HG03103 (cell line): ENCODE measurements around the gene SELENOP.
"Not testable (repeated sequence)": the region's sequence is repeated elsewhere in the genome, so short reads cannot be mapped to it uniquely, and the experiment has no call there.

Experiments
- ATAC-seq: cut with Tn5 transposase; IDR thresholded peaks from one replicate; pipeline ENCODE4 v1.9.1; 2021; ENCODE audit warnings: low read depth; ENCODE audit not compliant: unreplicated experiment

The SELENOP gene

GRCh38 chr5:42828671-42829070, 17.0 kb upstream of the SELENOP start:
- no peak for ATAC-seq

DNA sequence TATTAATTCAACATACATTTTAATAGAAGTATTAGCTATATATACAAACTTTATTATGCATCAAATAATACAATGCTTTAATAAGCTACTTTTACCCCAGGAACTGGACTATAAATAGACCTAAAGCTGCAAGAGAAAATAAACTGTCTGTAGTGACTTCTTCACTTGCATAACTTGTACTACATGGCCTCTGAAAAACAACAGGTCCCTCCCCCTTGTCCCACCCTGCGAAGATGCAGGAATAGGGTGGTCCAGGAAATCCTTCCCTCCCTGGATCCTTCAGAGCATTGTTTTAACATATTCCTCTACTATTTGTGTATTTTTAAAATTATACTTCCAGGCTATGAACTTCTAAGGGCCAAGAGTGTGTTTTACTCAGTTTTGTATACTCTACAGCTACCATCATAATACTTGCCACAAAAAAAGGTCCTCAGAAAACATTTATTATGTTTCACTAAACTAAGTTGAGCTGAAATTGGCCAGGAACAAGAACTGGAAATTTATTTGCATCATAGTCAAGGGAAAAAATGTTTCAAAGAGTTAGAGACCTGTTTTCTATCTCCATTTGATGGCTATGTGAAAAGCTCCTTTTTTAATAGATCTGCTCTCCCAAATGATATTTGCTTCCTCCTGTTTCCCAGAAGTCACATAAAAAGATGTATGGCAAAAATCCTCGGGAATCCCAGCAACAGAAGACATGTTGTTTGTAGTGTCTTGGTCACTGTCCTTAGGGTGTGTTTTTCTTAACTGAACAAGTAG, 15.2 kb upstream of the SELENOP start:
- ATAC-seq: no peak

DNA sequence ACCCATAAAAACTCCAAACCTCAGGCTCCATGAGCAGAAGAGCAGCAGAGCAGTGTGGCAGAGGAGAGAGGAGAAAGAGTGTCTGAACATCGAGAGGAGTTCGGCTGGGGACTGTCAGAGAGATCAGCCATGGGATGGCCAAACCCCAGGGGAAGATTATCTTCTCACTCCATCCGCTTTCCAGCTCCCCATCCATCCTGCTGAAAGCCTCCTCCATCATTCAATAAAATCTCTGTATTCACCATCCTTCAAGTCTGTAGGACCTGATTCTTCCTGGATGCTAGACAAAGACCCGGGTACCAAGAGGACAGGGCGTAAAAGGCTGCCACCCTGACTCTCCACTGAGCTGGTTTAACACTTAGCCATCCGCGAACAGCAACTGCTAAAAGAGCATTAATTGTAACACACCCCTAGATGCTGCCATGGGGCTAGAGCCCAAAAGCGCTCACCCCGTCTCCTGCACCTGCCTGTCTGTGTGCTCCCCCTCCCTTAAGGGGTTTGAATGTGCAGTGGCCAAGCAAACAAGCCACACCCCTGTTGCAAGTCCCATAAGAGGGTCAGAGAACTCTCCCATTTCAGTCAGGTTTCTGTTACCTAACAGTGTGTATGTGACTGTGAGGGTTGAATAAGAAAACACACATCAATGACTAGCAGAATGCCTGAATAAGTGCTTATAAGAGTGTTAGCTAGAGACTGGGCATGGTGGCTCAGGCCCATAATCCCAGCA, 13.9 kb upstream of the SELENOP start:
- ATAC-seq: no peak

GRCh38 chr5:42824347-42824976, 12.8 kb upstream of the SELENOP start:
- no peak for ATAC-seq

GRCh38 chr5:42822548-42822947, 10.9 kb upstream of the SELENOP start:
- no peak for ATAC-seq

- no peak for ATAC-seq
These were observed 8.1 kb upstream of the SELENOP start for GRCh38 chr5:42819745-42820144.

- not testable (repeated sequence) for ATAC-seq
These were observed 4.9 kb upstream of the SELENOP start for GRCh38 chr5:42816546-42816945.

DNA sequence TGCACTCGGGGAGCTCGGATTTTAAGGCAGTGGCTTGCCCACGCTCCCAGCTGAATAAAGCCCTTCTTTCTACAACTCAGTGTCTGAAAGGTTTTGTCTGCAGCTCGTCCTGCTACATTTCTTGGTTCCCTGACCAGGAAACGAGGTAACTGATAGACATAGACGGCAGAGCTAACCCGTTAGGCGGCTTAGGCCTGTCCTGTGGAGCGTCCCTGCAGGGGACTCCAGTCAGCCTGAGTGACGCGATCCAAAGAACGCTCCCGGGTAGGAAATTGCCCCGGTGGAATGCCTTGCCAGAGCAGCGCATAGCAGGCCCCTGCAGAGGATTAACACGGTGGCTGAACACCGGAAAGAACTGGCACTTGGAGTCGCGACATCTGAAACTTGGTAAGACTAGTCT, 1.8 kb upstream of the SELENOP start:
- no peak for ATAC-seq

GRCh38 chr5:42812620-42813019, 928 bp upstream of the SELENOP start:
- ATAC-seq: no peak

- ATAC-seq: no peak
These were observed 680 bp downstream of the SELENOP start for GRCh38 chr5:42810834-42811590.

GRCh38 chr5:42808888-42809611, 2.6 kb downstream of the SELENOP start:
- ATAC-seq: no peak

- no peak for ATAC-seq
These were observed 3.8 kb downstream of the SELENOP start for GRCh38 chr5:42807722-42808447.

- no peak for ATAC-seq
These were observed 4.9 kb downstream of the SELENOP start for GRCh38 chr5:42806701-42807262.

DNA sequence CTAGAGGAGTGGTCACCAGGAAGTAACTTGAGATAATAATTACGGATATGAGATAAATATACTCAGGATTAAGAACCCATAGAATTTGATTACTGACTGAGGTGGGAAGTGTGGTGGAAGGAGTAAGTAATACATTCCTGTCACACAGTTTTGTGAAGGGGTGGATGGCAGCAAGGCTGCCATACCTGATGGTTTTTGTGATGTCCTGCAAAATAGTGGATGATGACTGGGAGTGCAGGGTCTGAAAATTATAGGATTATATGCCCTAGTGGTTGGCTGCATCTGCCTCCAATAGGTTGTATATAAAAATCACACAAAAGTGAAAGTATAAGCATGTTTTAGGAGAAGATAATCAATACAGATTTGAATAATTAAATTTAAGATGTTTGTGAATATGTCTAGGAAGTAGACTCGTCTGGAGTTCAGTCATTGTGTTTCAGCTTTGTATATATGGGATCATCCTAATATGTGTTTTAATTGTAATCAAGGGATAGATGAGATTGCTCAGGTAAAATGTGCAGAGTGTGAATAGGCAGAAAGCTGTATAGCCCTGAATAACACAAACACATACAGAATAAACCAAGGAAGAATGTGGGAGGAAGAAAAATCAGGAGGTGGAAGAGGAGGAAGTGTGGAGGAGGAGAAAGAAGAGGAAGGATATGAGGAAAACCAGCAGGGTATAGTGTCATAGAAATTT, 5.5 kb downstream of the SELENOP start:
- no peak for ATAC-seq

DNA sequence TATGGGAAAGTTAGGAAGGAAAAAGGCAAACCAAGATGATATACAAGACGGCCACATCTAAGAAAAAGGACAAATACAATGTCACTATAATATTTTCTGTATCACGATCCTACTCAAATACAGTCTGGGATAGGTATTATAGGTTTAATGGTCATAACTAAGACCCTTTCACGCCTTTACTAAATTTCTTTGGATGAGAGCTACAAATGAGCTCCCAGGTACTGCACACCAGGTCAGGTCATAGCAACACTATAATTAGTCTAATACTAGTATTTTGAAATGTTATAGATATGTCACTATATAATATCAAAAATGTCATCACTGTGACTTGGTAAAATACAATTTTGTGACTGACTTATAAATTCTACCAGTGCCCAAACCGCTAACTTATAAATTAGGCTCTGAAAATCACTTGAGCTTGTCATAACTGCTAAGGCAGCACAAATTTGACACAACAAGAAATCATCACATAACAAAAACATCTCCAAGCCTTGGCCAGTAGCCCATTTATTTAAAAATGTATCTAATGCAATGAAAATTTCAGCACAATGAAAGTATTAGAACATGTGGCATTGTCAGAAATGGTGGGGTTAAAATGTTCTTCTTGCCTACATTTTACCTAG, 6.9 kb downstream of the SELENOP start:
- ATAC-seq: no peak

DNA sequence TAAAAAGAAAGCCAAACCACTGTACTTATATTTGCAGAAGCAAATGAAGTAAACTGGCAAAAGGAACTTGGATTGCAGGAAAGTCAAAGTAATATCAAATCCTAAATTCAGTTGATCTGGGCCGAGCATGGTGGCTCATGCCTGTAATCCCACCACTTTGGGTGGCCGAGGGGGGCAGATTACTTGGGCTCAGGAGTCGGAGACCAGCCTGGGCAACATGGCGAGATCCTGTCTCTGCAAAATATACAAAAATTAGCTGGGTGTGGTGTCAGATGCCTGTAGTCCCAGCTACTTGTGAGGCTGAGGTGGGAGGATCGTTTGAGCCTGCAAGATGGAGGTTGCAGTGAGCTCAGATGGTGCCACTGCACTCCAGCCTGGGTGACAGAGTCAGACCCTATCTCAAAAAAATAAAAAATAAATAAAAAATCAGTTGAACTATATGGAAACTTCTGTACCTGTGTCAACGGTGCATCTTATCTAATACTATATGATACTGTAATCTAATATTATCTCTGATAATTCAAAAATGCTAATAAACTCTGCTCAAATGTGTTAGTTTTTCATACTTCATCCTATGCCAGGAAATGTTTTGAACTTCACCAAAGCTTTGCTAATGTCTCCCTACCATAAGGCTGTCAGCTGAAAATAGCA, 10.1 kb downstream of the SELENOP start:
- ATAC-seq: no peak

DNA sequence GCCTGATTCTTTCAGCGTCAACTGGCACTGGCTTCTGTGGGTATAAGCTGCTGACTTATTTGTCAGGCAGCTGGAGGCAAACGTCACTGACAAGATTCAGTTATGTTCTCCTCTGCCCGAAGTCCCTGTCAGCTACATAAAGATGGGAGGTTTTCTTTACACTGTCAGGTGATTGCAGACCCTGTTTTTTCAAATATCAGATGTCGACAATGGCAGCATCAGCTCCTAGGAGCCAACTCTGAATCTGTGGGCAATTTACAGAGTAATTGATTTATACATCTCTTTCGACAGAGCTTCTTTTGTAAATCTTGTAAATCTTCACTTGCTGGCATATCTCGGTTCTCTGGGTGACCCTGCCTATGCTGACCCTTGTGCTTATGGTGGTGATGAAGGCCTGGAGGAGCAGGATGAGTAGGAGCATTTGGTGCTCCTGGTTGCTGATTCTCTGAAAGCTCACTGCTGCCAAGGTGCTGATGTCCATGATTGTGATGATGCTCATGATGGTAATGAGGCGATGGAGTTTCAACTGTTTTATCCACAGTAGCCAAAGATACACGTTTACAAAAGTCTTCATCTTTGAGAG, 10.9 kb downstream of the SELENOP start:
- no peak for ATAC-seq
